Fibroblast of lung (primary cell): ENCODE data around the gene CYP2C19. TPM values are rescaled to one million over a fixed set of nuclear protein-coding genes. Genes with fewer than 3 reads are reported as not detected.

ENCODE experiments used
- DNase-seq, 2 donors: peaks; one replicate each; pipeline versions ENCODE4 v3.0.0 to v3.0.0-alpha.2; 2010; ENCODE audit warnings: low read depth in 2 of 2
- H2AFZ ChIP-seq: 2 replicates; pipeline ENCODE4 v1.5.1; 2012; ENCODE audit warnings: low read length, control low read depth, inconsistent platforms
- H3K27ac ChIP-seq: 2 replicates; pipeline ENCODE4 v1.5.1; 2011; ENCODE audit warnings: low read length, control low read depth; ENCODE audit not compliant: insufficient read depth
- H3K27me3 ChIP-seq: 2 replicates; pipeline ENCODE4 v1.5.1; 2011; ENCODE audit warnings: mild to moderate bottlenecking, low read length; ENCODE audit not compliant: control insufficient read depth, insufficient read depth
- H3K36me3 ChIP-seq: 2 replicates; pipeline ENCODE4 v1.5.1; 2011; ENCODE audit warnings: low read length; ENCODE audit not compliant: control insufficient read depth, insufficient read depth
- H3K4me1 ChIP-seq: 2 replicates; pipeline ENCODE4 v1.5.1; 2011; ENCODE audit warnings: low read length; ENCODE audit not compliant: control insufficient read depth, insufficient read depth; ENCODE audit errors: extremely low read depth
- H3K4me2 ChIP-seq: 2 replicates; pipeline ENCODE4 v1.5.1; 2011; ENCODE audit warnings: low read length, control low read depth; ENCODE audit not compliant: insufficient read depth; ENCODE audit errors: extremely low read depth
- H3K4me3 ChIP-seq, 4 experiments: fragments of 200-600 bp in 1 of 4; sonication (generic) in 1 of 4; replicated peaks in 1 of 4; 2 replicates each; pipeline ENCODE4 v1.5.1; 2011 to 2016; ENCODE audit warnings: low read length in 4 of 4, low read depth in 3 of 4, mild to moderate bottlenecking in 3 of 4, control low read depth in 2 of 4, inconsistent platforms in 1 of 4, mixed read lengths in 1 of 4; ENCODE audit not compliant: insufficient read depth in 1 of 4; ENCODE audit errors: control extremely low read depth in 1 of 4
- H3K79me2 ChIP-seq: 2 replicates; pipeline ENCODE4 v1.5.1; 2012; ENCODE audit warnings: mild to moderate bottlenecking, low read length, inconsistent platforms; ENCODE audit not compliant: control insufficient read depth, insufficient read depth
- H3K9ac ChIP-seq: 2 replicates; pipeline ENCODE4 v1.5.1; 2011; ENCODE audit warnings: mild to moderate bottlenecking, low read length, control low read depth; ENCODE audit not compliant: insufficient read depth
- H3K9me3 ChIP-seq: 2 replicates; pipeline ENCODE4 v1.5.1; 2012; ENCODE audit warnings: low read depth, low read length; ENCODE audit not compliant: control insufficient read depth, insufficient read depth
- H4K20me1 ChIP-seq: 2 replicates; pipeline ENCODE4 v1.5.1; 2011; ENCODE audit warnings: low read length; ENCODE audit not compliant: control insufficient read depth, insufficient read depth; ENCODE audit errors: extremely low read depth
- EZH2 ChIP-seq: IDR thresholded peaks from 2 replicates; pipeline ENCODE4 v1.5.1; 2012; ENCODE audit warnings: low read length, control low read depth, mild to moderate bottlenecking; ENCODE audit errors: missing control alignments
- polyA plus RNA-seq, 2 donors: library from polyadenylated mRNA; depleted of rRNA in 1 of 2; stranded (reverse) in 1 of 2; unstranded in 1 of 2; fragments of >200 nt; gene quantifications; 2 replicates each; pipeline ENCODE4 v1.2.1, GENCODE V29; 2011 to 2012; ENCODE audit warnings: missing spikeins in 1 of 2
- total RNA-seq: library from RNA; depleted of rRNA; stranded (reverse); fragments of >200 nt; gene quantifications from 2 replicates; pipeline ENCODE4 v1.2.1, GENCODE V29; 2014
- TF ChIP-seq, protein P1 (sequence below), 2 donors: IDR thresholded peaks in 1 of 2; conservative IDR thresholded peaks in 1 of 2; 1 replicate in 1 of 2; 2 replicates in 1 of 2; pipeline ENCODE4 v1.5.1; 2011 to 2012; ENCODE audit warnings: low read length in 2 of 2, control low read depth in 1 of 2, inconsistent platforms in 1 of 2, low read depth in 1 of 2, mild to moderate bottlenecking in 1 of 2

The CYP2C19 gene
- total and polyA plus RNA-seq, 2 donors (not counting 1 experiment from before 2014, with no cell fraction given), result not detected

DNA sequence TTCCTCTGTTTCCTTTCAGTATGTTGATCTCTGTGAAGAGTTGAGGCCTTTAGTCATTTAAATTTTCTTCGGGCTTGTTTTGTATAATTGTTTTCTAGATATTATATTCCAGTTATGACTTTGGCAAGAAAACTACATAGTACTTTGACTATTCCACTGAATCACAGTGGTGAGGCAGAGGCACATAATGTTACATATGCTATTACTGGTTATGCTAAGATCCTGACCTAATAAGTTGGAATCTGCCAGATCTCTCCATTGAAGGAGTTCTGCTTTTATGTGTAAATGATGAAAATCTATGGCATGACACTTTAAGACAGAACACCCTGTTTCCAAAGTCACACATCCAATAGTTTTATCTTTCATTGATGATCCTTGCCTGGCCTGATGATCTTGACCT, 83.7 kb downstream of the CYP2C19 start:
- no peak overlapping the region for H3K4me2 ChIP-seq
- no peak for TF ChIP-seq EZH2
- TF ChIP-seq, protein P1, sequence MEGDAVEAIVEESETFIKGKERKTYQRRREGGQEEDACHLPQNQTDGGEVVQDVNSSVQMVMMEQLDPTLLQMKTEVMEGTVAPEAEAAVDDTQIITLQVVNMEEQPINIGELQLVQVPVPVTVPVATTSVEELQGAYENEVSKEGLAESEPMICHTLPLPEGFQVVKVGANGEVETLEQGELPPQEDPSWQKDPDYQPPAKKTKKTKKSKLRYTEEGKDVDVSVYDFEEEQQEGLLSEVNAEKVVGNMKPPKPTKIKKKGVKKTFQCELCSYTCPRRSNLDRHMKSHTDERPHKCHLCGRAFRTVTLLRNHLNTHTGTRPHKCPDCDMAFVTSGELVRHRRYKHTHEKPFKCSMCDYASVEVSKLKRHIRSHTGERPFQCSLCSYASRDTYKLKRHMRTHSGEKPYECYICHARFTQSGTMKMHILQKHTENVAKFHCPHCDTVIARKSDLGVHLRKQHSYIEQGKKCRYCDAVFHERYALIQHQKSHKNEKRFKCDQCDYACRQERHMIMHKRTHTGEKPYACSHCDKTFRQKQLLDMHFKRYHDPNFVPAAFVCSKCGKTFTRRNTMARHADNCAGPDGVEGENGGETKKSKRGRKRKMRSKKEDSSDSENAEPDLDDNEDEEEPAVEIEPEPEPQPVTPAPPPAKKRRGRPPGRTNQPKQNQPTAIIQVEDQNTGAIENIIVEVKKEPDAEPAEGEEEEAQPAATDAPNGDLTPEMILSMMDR (conservative IDR thresholded peaks at IDR 0.05 in 1 of 2, IDR thresholded peaks at IDR 0.05 in 1 of 2; ENCODE audit: low read depth in 1 of 2, low read length in 2 of 2), result no peak

DNA sequence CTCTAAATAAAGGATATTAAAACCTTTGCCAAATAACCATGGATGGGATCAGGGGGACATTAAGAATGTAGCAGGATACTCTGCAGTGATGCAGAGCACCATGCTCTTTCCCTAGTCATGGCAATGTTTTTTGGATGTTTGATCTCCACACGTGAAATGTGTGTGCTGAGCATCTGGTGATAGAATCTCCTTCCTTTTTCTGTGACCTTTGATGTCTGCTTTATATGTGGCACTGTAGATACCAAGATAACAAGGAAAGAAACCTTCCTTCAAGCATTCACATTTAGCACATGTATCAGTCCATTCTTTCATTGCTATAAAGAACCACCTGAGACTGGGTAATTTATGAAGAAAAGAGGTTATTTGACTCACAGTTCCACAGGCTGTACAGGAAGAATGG, 88.3 kb downstream of the CYP2C19 start:
- H3K9ac ChIP-seq, result no peak overlapping the region
- H3K9me3 ChIP-seq, result no peaks in the 10 kb centered on the region
- H3K4me1 ChIP-seq, result no peaks in the 10 kb centered on the region
- DNase-seq, result no peak
- H3K4me3 ChIP-seq, result no peak overlapping the region
- H3K36me3 ChIP-seq, result no peaks in the 10 kb centered on the region
- no peak overlapping the region for H2AFZ ChIP-seq
- H3K27ac ChIP-seq, result no peak overlapping the region
- H3K4me2 ChIP-seq, result no peak overlapping the region
- TF ChIP-seq, protein P1 (conservative IDR thresholded peaks at IDR 0.05 in 1 of 2, IDR thresholded peaks at IDR 0.05 in 1 of 2; ENCODE audit: low read depth in 1 of 2, low read length in 2 of 2), result no peak
- TF ChIP-seq EZH2, result no peak
- no peaks in the 10 kb centered on the region for H3K27me3 ChIP-seq
- H4K20me1 ChIP-seq, result no peaks in the 10 kb centered on the region
- H3K79me2 ChIP-seq, result no peaks in the 10 kb centered on the region

More for the DNA sequence above, 83.7 kb downstream of the CYP2C19 start:
- no peaks in the 10 kb centered on the region for H4K20me1 ChIP-seq
- no peaks in the 10 kb centered on the region for H3K4me1 ChIP-seq
- no peak overlapping the region for H3K9ac ChIP-seq
- H3K27ac ChIP-seq, result no peak overlapping the region
- no peaks in the 10 kb centered on the region for H3K9me3 ChIP-seq
- no peak for DNase-seq
- no peak overlapping the region for H3K4me3 ChIP-seq
- no peak overlapping the region for H2AFZ ChIP-seq
- H3K36me3 ChIP-seq, result no peaks in the 10 kb centered on the region
- H3K27me3 ChIP-seq, result no peaks in the 10 kb centered on the region
- H3K79me2 ChIP-seq, result no peaks in the 10 kb centered on the region

DNA sequence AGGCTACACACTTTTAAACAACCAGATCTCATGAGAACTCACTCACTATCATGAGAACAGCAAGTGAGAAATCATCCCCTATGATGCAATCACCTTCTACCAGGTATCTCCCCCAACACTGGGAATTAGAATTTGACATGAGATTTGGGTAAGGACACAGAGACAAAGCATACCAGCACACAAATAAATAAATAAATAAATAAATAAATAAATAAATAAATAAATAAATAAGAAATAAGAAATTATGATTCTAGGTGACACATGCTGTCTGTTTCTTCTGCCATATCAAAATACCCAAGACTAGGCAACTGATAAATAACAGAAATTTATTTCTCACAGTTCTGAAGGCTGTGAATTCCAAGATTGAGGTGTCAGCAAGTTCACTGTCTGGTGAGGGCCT, 88.8 kb downstream of the CYP2C19 start:
- Histone ChIP-seq H3K4me2 (no peak overlapping the region), H2AFZ (no peak overlapping the region), H3K27ac (no peak overlapping the region), H3K36me3 (no peaks in the 10 kb centered on the region), H3K9me3 (no peaks in the 10 kb centered on the region), H3K4me3 (no peak overlapping the region), H3K9ac (no peak overlapping the region), H3K79me2 (no peaks in the 10 kb centered on the region), H3K27me3 (no peaks in the 10 kb centered on the region), H4K20me1 (no peaks in the 10 kb centered on the region), H3K4me1 (no peaks in the 10 kb centered on the region)
- no peak for TF ChIP-seq EZH2
- TF ChIP-seq, protein P1 (conservative IDR thresholded peaks at IDR 0.05 in 1 of 2, IDR thresholded peaks at IDR 0.05 in 1 of 2; ENCODE audit: low read depth in 1 of 2, low read length in 2 of 2), result no peak
- no peak for DNase-seq
